ENCODE results near the gene TMEM163. TPM values are rescaled to one million over a fixed set of nuclear protein-coding genes. Genes with fewer than 3 reads are reported as not detected.

Gene TMEM163
- polyA plus RNA-seq, 3 donors = 0.01 TPM; not detected in 2

GRCh38 chr2:134433469-134433868 lies 285.3 kb downstream of the TMEM163 start:
- H3K27me3 Mint-ChIP-seq (ENCODE audit: low read depth in 3 of 3) = no peaks in the 10 kb centered on the region
- Histone ChIP-seq H4K20me1 (ENCODE audit: insufficient read depth, low read length) (no peaks in the 10 kb centered on the region), H3K27me3 (ENCODE audit: control insufficient read depth in 2 of 2, insufficient read depth in 2 of 2, low read length in 2 of 2) (no peaks in the 10 kb centered on the region), H3K36me3 (replicated peaks in 1 of 2; ENCODE audit: control insufficient read depth in 1 of 2, insufficient read depth in 2 of 2, low read length in 2 of 2) (peaks cover 13 to 78% of the 10 kb centered on the region in 2 donors), H3K4me3 (replicated peaks in 1 of 3; ENCODE audit: low read depth in 2 of 3, low read length in 3 of 3) (no peak overlapping the region), H3K9me3 (replicated peaks in 1 of 2; ENCODE audit: control insufficient read depth in 1 of 2, insufficient read depth in 1 of 2, low read length in 2 of 2) (no peaks in the 10 kb centered on the region), H3K27ac (ENCODE audit: low read depth in 1 of 2, low read length in 2 of 2) (no peak overlapping the region), H2AFZ (ENCODE audit: insufficient read depth, low read depth, low read length, poor library complexity, severe bottlenecking) (no peak overlapping the region), H3K9ac (ENCODE audit: insufficient read depth, low read length, poor library complexity, severe bottlenecking) (no peak overlapping the region), H3K79me2 (ENCODE audit: insufficient read depth, low read length) (no peaks in the 10 kb centered on the region), H3K4me1 (ENCODE audit: control insufficient read depth in 1 of 2, insufficient read depth in 2 of 2, low read length in 2 of 2) (no peaks in the 10 kb centered on the region), H3K4me2 (replicated peaks; ENCODE audit: extremely low read depth, low read length, poor library complexity, severe bottlenecking) (no peak overlapping the region)
- peaks cover 8% of the 10 kb centered on the region for H3K4me1 Mint-ChIP-seq
- H3K9me3 Mint-ChIP-seq = no peaks in the 10 kb centered on the region
- no peak for TF ChIP-seq CTCF (IDR thresholded peaks at IDR 0.05)
- no peak overlapping the region for H3K27ac Mint-ChIP-seq
- intact Hi-C loops (cut with micrococcal nuclease) = no loop called here
- no peak for DNase-seq
- H3K4me3 Mint-ChIP-seq = no peak overlapping the region
- H3K36me3 Mint-ChIP-seq = peaks cover 66 to 67% of the 10 kb centered on the region in 2 donors
- 96% methylated on average over 6 of the region's 7 CpGs for WGBS (ENCODE audit: insufficient coverage)

- Mint-ChIP-seq H3K9me3 (no peaks in the 10 kb centered on the region), H3K4me3 (no peak overlapping the region), H3K4me1 (peaks cover 8% of the 10 kb centered on the region), H3K36me3 (peaks cover 72 to 73% of the 10 kb centered on the region in 2 donors), H3K27me3 (ENCODE audit: low read depth in 3 of 3) (no peaks in the 10 kb centered on the region), H3K27ac (peak overlapping the region in 1 of 7 donors; percentile 41)
- no peaks in the 10 kb centered on the region for H4K20me1 ChIP-seq (ENCODE audit: insufficient read depth, low read length)
- H3K27ac ChIP-seq (ENCODE audit: low read depth in 1 of 2, low read length in 2 of 2) = no peak overlapping the region
- no peak overlapping the region for H2AFZ ChIP-seq (ENCODE audit: insufficient read depth, low read depth, low read length, poor library complexity, severe bottlenecking)
- H3K27me3 ChIP-seq (ENCODE audit: control insufficient read depth in 2 of 2, insufficient read depth in 2 of 2, low read length in 2 of 2) = no peaks in the 10 kb centered on the region
- TF ChIP-seq CTCF (IDR thresholded peaks at IDR 0.05) = no peak
- no peaks in the 10 kb centered on the region for H3K79me2 ChIP-seq (ENCODE audit: insufficient read depth, low read length)
- H3K36me3 ChIP-seq (replicated peaks in 1 of 2; ENCODE audit: control insufficient read depth in 1 of 2, insufficient read depth in 2 of 2, low read length in 2 of 2) = peaks cover 18 to 84% of the 10 kb centered on the region in 2 donors
- H3K4me2 ChIP-seq (replicated peaks; ENCODE audit: extremely low read depth, low read length, poor library complexity, severe bottlenecking) = no peak overlapping the region
- no peak overlapping the region for H3K9ac ChIP-seq (ENCODE audit: insufficient read depth, low read length, poor library complexity, severe bottlenecking)
- intact Hi-C loops (cut with micrococcal nuclease) = no loop called here
- no peak for DNase-seq
- WGBS (ENCODE audit: insufficient coverage) = 97% methylated on average over 3 of the region's 3 CpGs
- no peaks in the 10 kb centered on the region for H3K4me1 ChIP-seq (ENCODE audit: control insufficient read depth in 1 of 2, insufficient read depth in 2 of 2, low read length in 2 of 2)
- H3K9me3 ChIP-seq (replicated peaks in 1 of 2; ENCODE audit: control insufficient read depth in 1 of 2, insufficient read depth in 1 of 2, low read length in 2 of 2) = no peaks in the 10 kb centered on the region
- H3K4me3 ChIP-seq (replicated peaks in 1 of 3; ENCODE audit: low read depth in 2 of 3, low read length in 3 of 3) = no peak overlapping the region
These were observed 286.3 kb downstream of the TMEM163 start for GRCh38 chr2:134432435-134432883.
